M059J (cell line): ENCODE results near the gene NPAS3. TPM values are rescaled to one million over a fixed set of nuclear protein-coding genes. Genes with fewer than 3 reads are reported as not detected.
A peak's percentile ranks its signal among the peaks of the same experiment; 100 is the strongest.

Source experiments
- DNase-seq: peaks from one replicate; pipeline ENCODE4 v3.0.0-alpha.2; 2012; ENCODE audit warnings: low read depth
- total RNA-seq: library from RNA; depleted of rRNA; stranded (reverse); fragments of >200 nt; shearing (Covaris generic); gene quantifications from 2 replicates; pipeline ENCODE4 v1.2.3, GENCODE V29; 2014

NPAS3 gene
- total RNA-seq, 1 experiment from 2014 or later: 2.7 TPM

DNA sequence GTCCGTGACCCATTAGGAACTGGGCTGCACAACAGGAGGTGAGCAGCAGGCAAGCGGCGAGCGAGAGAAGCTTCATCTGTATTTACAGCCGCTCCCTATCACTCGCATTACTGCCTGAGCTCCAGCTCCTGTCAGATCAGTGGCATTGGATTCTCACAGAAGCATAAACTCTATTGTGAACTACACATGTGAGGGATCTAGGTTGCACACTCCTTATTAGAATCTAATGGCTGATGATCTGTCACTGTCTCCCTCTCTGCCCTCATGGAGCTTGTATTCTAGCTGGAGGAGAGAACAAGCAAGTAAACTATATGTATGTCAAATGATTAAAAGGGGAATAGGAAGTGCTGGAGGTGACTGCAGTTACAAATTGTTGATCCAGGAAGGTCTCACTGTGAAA lies 533.1 kb downstream of the NPAS3 start:
- DNase-seq: no peak

GRCh38 chr14:33475623-33476022 lies 536.9 kb downstream of the NPAS3 start:
- DNase-seq: peak; percentile 88

DNA sequence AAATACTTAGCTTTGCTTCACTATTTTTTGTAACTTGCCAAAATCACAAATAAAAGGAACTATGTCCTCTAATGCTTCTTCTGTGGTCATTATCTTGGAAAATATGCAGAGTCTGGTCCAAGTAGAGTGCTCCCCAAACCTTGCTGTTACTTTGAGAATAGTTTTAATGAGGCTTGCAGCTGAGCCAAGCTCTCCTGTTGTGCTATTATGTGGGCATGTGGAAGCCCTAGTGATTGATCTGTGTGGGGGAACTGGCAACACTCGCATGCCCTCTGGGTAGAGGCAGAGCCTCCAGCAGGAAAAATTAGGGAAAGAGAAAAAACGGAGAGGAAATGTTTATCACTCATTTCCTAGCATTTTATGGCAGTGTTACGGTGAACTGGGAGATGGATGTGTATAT lies 539.1 kb downstream of the NPAS3 start:
- DNase-seq: peak; percentile 47

DNA sequence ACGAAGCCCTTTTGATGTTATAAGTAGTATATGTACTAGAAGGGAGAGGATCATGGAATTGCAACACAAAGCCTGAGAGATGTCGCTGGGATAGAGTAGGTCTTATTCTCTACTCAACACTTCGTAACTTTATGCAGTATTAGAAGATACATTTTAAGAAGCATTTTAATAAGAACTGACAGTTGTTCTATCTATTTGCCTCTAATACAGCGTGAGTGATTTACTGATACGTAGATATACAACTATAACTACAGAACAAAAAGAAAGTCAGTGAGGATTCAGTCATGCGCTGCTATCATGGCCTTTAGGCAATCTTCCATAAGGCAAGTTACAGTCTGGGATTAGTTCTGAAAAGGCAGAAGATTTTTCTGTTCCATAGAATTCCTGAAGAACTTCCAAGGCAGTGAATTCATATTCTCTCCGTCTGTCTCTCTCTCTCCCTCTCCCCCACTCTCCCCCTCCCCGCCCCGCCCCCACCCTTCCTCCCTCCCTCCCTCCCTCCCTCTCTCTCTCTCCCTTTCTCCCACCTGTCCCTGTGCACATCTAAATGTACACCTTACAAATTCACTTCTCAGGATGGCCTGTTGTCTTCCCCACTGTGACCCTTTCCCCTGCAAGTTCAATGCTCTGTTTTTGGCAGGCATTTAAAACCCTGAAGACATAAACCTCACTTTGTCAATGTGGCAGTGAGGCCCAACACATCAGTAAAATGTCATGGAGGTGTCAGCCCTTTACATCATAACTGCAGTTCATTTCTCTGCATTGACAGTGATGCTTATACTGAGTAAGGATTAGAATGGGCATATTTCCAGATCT lies 541.6 kb downstream of the NPAS3 start:
- no peak for DNase-seq

- DNase-seq: no peak
These were observed 542.2 kb downstream of the NPAS3 start for GRCh38 chr14:33480887-33481184.

DNA sequence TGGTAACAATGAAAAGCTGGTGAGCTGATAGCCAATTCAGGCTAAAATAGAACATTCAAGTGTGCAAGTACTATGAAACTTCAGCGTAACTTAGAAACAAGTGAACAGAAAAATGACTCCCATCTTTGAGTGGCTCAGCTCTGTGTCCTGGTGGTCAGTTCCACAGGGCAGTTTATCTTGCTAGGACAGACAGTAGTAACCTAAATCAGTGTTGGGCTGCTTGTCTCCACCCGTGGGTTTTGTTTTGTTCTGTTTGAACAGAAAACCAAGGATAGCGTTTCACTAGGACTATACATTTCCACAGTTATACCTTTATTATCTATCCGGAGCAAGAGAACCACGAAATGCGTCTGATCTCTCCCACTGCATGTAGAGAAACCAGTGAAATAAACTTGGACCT lies 544.4 kb downstream of the NPAS3 start:
- DNase-seq: no peak

- no peak for DNase-seq
These were observed 544.9 kb downstream of the NPAS3 start for GRCh38 chr14:33483541-33483940.

- peak; percentile 18 for DNase-seq
These were observed 545.6 kb downstream of the NPAS3 start for GRCh38 chr14:33484264-33484663.

- no peak for DNase-seq
These were observed 547.7 kb downstream of the NPAS3 start for GRCh38 chr14:33486332-33486890.

GRCh38 chr14:33488582-33488981 lies 549.9 kb downstream of the NPAS3 start:
- DNase-seq: no peak

GRCh38 chr14:33490555-33490954 lies 551.9 kb downstream of the NPAS3 start:
- no peak for DNase-seq

DNA sequence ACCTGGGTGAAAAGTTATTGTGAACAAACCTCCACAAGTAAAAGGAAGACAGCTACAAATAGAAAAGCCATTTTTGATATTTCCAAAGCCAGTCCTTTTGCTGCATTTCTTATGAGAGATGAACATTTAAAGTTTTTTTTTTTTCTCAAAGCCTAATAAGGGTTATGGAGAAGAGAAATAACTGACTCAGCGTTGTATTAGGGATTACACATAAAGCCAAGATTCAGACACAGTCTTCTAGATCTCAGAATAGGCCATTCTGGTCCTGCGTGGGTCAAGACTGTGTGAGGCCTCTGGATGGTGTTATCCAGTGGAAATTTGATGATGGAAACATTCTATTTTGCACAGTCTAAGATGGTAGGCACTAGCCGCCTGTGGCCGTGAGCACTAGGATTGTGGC lies 552.4 kb downstream of the NPAS3 start:
- DNase-seq: no peak

DNA sequence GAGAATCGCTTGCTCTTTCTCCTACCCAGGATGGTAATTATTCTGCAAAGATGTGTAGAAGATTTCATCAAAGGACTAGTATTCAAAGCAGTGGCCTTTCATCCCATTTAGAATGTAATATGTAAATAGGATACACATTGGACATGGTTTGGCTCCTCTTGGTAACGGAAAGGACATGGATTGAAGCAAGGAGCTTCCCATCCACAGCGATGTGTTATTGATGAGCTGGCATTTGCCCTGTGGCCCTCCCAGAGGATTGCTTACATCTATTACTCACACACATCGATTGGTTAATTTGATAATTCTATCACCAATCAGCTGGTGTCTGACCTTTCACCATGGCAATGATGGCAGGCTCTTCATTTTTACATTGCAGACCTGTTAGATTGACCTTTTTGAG lies 553.8 kb downstream of the NPAS3 start:
- no peak for DNase-seq

GRCh38 chr14:33493266-33493665 lies 554.6 kb downstream of the NPAS3 start:
- DNase-seq: no peak

DNA sequence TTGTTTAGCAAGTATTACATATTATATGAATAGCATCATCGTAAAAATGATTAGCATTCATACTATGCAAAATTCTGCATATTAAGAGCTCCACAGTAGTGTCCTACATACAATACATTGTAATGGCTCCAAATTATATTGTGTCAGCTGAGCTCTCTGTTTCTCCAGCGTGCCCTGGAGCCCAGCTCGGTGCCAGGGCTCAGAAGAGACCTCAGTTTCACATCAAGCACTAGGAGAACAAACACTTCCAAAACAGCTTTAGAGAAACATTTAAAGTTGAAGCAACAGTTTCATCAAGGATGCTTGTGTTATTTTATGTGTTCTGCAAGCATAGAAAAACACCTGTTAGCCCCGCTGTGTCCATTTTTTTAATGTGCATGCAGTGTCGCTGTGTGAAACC lies 555.3 kb downstream of the NPAS3 start:
- no peak for DNase-seq

- DNase-seq: no peak
These were observed 561.0 kb downstream of the NPAS3 start for GRCh38 chr14:33499687-33500086.

DNA sequence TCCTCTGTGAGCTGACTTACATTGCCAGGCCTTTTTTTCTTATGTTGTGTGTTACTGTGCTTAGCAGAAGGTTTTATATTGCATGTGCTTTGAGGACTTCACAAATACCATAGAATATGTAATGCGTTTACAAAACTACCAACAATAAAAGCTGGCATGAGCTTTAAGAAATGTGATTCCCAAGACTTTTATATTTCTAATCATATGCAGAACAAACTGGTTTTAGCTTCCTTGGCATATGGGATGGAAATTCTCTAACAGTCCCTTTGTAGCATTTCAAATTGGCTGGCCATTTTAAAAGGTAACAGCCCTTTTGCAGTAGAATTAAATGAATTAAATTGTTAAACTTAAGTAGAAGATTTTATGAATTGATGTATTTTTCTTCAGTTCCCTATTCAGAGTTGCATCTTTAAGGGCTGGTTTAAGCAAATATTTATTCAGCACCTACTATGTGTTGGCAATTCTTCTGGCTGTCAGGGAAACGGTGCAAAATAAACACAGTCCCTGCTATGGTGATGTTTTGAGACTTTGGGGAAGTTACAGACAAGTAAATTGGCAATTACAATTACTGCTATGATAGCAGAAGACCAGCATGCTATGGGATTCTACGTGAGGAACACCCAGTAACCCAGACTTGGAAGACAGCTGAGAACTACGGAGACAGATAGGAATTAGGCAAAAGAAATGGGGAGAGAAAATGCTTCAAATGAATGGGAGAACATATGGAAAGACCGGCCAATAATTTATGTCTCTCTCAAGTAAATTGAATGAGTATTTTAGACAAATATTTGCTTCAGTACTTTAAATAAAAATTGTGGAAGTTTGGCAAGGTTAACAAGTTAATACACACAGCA lies 565.8 kb downstream of the NPAS3 start:
- no peak for DNase-seq

DNA sequence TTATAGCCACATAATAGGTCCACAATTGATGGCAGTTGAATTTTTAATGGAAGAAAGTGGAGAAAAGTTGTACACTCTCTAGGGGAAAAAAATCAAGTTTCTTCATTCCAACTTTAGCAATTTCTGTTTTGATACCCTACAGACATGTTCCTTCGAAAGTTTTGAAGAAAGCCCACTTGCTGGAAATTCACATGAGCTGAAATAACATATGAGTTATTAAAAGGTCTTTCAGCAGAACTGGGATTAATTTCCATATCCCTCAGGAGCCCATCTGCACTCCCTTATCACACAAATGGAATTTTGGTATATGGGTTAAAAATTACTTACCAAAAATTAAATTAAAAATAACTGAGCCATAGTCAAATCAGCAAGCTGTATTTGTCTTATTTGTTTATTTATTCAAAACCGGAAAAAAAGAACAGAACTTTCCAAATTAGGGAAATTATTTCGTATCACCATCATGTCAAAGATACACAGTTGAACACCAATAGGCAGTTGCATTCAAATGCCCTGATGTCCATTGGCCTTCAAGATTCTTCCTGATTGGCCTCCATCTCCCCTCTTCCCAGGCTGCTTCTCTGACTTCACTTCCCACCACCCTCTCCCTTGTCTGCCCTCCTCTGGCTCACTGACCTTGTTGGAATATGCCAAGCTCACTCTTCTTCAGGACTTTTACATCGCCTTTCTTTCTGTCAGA lies 566.7 kb downstream of the NPAS3 start:
- no peak for DNase-seq

GRCh38 chr14:33505963-33506329 lies 567.3 kb downstream of the NPAS3 start:
- no peak for DNase-seq

DNA sequence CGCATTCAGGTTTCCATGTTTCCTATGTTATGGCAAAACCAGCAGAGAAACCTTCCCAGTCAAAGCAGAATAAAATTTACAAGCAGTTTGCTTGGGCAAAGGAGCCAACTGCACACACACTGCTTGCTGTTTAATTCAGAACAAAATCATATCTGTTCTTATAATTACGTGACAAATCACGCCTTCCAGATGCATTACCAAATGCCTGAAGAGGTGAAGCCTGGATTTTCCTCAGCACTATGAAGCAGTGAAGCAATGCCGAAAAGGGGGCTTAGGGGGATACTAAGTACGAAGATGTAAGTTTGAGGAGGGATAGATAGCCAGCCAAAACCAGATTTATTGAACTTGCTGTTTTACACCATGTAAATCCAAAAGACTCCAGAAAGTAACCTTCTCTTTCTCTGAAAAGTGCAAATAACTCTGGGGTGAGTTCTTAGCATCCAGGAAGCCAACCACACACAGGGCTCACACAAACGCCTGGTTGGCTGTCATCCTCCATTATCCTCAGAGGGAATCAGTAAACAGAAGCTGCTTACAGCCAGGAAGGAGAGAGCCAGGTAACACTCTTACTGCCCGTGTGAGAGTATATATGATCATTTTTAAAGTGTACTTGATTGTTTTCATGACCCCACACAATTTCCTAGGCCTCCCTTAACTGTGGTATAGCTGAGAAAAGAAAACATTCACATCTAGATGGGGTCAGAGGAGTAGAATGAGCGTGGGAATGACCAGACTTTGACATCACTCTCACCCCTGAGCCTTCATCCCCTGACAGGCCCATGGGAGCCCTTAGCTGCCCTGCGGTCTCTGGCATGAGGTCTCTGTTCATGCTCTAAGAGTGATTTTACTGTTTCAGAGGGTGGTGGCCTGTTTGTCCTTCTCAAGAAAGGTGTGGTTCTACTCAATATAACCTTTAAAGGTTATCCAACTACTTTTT lies 569.7 kb downstream of the NPAS3 start:
- no peak for DNase-seq

DNA sequence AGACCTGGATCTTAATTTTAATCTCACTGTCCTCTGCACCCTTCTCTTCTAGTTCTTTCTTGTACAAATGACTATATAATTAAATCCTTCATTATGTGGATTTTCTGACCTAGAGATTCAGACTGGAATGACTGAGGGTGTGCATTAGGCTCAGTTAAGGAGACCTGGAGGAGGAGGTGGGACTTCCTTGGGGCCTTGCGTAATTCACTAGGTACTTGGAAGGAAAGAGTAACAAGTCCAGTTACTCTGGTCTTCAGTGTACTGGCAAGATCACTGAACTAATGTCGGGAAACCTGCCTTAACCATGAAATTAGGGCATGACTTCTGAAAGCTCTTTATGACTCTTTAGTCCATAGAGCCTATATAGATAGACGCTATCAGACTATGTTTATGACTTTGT lies 570.8 kb downstream of the NPAS3 start:
- no peak for DNase-seq
